HS-5 (cell line): ENCODE data around the gene SYNE1.
"Not testable (repeated sequence)": the region's sequence is repeated elsewhere in the genome, so short reads cannot be mapped to it uniquely, and the experiment has no call there.

Experiments
- DNase-seq: peaks from one replicate; pipeline ENCODE4 v3.0.0-alpha.2; 2012; ENCODE audit warnings: low read depth

Gene SYNE1

GRCh38 chr6:152571089-152571488 is 66.1 kb downstream of the SYNE1 start:
- DNase-seq, result no peak

GRCh38 chr6:152566103-152566875 is 70.9 kb downstream of the SYNE1 start:
- DNase-seq, result no peak

GRCh38 chr6:152563177-152563576 is 74.0 kb downstream of the SYNE1 start:
- no peak for DNase-seq

GRCh38 chr6:152558798-152559197 is 78.4 kb downstream of the SYNE1 start:
- not testable (repeated sequence) for DNase-seq

GRCh38 chr6:152557502-152557901 is 79.7 kb downstream of the SYNE1 start:
- no peak for DNase-seq

- DNase-seq, result no peak
These were observed 82.3 kb downstream of the SYNE1 start for GRCh38 chr6:152554851-152555250.

- no peak for DNase-seq
These were observed 84.4 kb downstream of the SYNE1 start for GRCh38 chr6:152552616-152553209.

GRCh38 chr6:152543519-152543918 is 93.6 kb downstream of the SYNE1 start:
- no peak for DNase-seq

- no peak for DNase-seq
These were observed 96.8 kb downstream of the SYNE1 start for GRCh38 chr6:152540381-152540780.

- DNase-seq, result no peak
These were observed 102.6 kb downstream of the SYNE1 start for GRCh38 chr6:152534541-152534940.

GRCh38 chr6:152532556-152533422 is 104.4 kb downstream of the SYNE1 start:
- no peak for DNase-seq

GRCh38 chr6:152531659-152532058 is 105.5 kb downstream of the SYNE1 start:
- no peak for DNase-seq

GRCh38 chr6:152529369-152529768 is 107.8 kb downstream of the SYNE1 start:
- no peak for DNase-seq

GRCh38 chr6:152514120-152514519 is 123.0 kb downstream of the SYNE1 start:
- DNase-seq, result not testable (repeated sequence)

GRCh38 chr6:152509916-152510315 is 127.2 kb downstream of the SYNE1 start:
- no peak for DNase-seq

GRCh38 chr6:152508477-152508876 is 128.7 kb downstream of the SYNE1 start:
- no peak for DNase-seq

GRCh38 chr6:152503546-152503945 is 133.6 kb downstream of the SYNE1 start:
- DNase-seq, result peak; percentile 28

GRCh38 chr6:152502421-152503188 is 134.6 kb downstream of the SYNE1 start:
- no peak for DNase-seq

- DNase-seq, result no peak
These were observed 137.2 kb downstream of the SYNE1 start for GRCh38 chr6:152499931-152500330.

GRCh38 chr6:152496731-152497130 is 140.4 kb downstream of the SYNE1 start:
- no peak for DNase-seq

GRCh38 chr6:152495456-152495855 is 141.7 kb downstream of the SYNE1 start:
- not testable (repeated sequence) for DNase-seq

- DNase-seq, result not testable (repeated sequence)
These were observed 144.9 kb downstream of the SYNE1 start for GRCh38 chr6:152492281-152492680.
